K562 (cell line): ENCODE results near the gene SLC4A2. TPM values are rescaled to one million over a fixed set of nuclear protein-coding genes. Genes with fewer than 3 reads are reported as not detected.

Source experiments
- DNMT1 ChIP-seq: fragments of 450-650 bp; IDR thresholded peaks from 2 replicates; pipeline ENCODE4 v1.6.1; 2016; ENCODE audit warnings: antibody characterized with exemption, mild to moderate bottlenecking
- MAFG ChIP-seq: fragments of 450-650 bp; conservative IDR thresholded peaks from 2 replicates; pipeline ENCODE4 v1.6.1; 2016; ENCODE audit warnings: missing genetic modification characterization, missing compliant biosample characterization
- POLR2G ChIP-seq: fragments of 200-400 bp; formaldehyde crosslinking; IDR thresholded peaks from 2 replicates; pipeline ENCODE4 v1.6.1; 2017; ENCODE audit warnings: low read depth, mild to moderate bottlenecking, antibody characterized with exemption, low read length, moderate library complexity
- PPARD ChIP-seq: fragments of 250-450 bp; sonication (Bioruptor Pico); IDR thresholded peaks from 2 replicates; pipeline ENCODE4 v1.8.0; 2022; ENCODE audit warnings: inconsistent platforms, mild to moderate bottlenecking, moderate library complexity
- SPI1 ChIP-seq: IDR thresholded peaks from 2 replicates; pipeline ENCODE4 v1.6.1; 2011; ENCODE audit warnings: low read depth, low read length, control low read depth, borderline replicate concordance
- ZNF589 ChIP-seq: fragments of 200-800 bp; sonication (Bioruptor generic); IDR thresholded peaks from 2 replicates; pipeline ENCODE4 v1.6.1; 2016; ENCODE audit warnings: low read depth, missing genetic modification characterization, missing compliant biosample characterization
- polyA plus RNA-seq, 8 experiments: library from polyadenylated mRNA; depleted of rRNA in 4 of 8; stranded (reverse) in 5 of 8; unstranded in 3 of 8; fragments of >200 nt; fragmentation: Nextera tagmentation in 2 of 8; fragmentation: Illumina TruSeq in 1 of 8; extraction: Ambion mirVana in 2 of 8; extraction: Trizol in 1 of 8; gene quantifications; 2 replicates each; pipeline versions ENCODE4 v1.2.1 to v1.2.3, GENCODE V29; 2011 to 2014; ENCODE audit warnings: inconsistent platforms in 1 of 8, missing spikeins in 1 of 8
- total RNA-seq, 7 experiments: library from RNA; depleted of rRNA in 6 of 7; stranded (reverse); fragments of >200 nt in 6 of 7; fragmentation: Illumina TruSeq in 2 of 7; extraction: Trizol in 2 of 7; gene quantifications; 2 replicates each; pipeline versions ENCODE4 v1.2.1 to v1.2.3, GENCODE V29; 2011 to 2021; ENCODE audit warnings: low replicate concordance in 1 of 7
- TF ChIP-seq, protein P1 (sequence below): fragments of 250-450 bp; sonication (Bioruptor Pico); IDR thresholded peaks from 2 replicates; pipeline ENCODE4 v1.4.0; 2020; ENCODE audit warnings: mild to moderate bottlenecking
- TF ChIP-seq, protein P2 (sequence below): fragments of 250-450 bp; sonication (Bioruptor Pico); IDR thresholded peaks from 2 replicates; pipeline ENCODE4 v1.8.0; 2021; ENCODE audit warnings: mild to moderate bottlenecking, moderate library complexity
- TF ChIP-seq, protein P3 (sequence below): sonication (generic); formaldehyde crosslinking; IDR thresholded peaks from 2 replicates; pipeline ENCODE4 v1.8.1; 2023; ENCODE audit warnings: missing genetic modification reagents, mild to moderate bottlenecking, borderline replicate concordance
- TF ChIP-seq, protein P4 (sequence below), 2 experiments: fragments of 450-650 bp; conservative IDR thresholded peaks; 2 replicates each; pipeline ENCODE4 v1.6.1; 2017; ENCODE audit warnings: mild to moderate bottlenecking in 2 of 2, moderate library complexity in 2 of 2
- TF ChIP-seq, protein P5 (sequence below): fragments of 200-800 bp; sonication (Bioruptor generic); IDR thresholded peaks from 2 replicates; pipeline ENCODE4 v1.6.1; 2016; ENCODE audit warnings: missing genetic modification characterization, missing compliant biosample characterization

SLC4A2 gene
- total and polyA plus RNA-seq, 9 of the 15 experiments (the other 6 are each of a cell fraction or from before 2014, with no cell fraction given): 11.4 to 375 (median 130) TPM

DNA sequence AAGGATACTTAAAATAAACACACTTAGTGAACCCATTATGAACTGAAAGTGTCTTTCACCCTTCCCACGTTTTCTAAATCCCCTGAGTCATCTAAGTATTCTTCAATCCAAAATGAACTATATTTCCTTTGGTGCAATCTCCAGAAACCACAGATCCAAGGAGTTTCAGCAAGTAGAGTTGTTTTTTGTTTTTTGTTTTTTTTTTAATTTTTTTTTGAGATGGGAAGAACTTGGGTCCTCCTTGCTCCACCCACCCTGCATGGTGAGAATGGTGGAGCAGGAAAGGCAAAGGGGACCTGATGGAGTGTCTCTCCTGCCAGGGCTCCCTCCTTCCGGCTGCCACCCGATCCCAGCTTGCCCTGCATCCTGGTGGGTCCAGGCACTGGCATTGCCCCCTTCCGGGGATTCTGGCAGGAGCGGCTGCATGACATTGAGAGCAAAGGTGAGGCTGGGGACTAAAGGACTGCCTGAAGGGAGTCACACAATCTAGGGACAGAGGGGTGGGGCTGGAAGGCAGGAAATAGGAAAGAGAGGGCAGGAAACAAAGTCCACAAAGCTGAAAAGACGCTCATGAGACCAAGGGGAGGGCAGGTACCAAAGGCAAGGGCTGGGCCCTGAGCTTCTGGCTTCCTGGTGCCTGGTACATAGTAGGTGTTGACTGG is 47.2 kb upstream of the SLC4A2 start (continued):
- TF ChIP-seq, protein P1, sequence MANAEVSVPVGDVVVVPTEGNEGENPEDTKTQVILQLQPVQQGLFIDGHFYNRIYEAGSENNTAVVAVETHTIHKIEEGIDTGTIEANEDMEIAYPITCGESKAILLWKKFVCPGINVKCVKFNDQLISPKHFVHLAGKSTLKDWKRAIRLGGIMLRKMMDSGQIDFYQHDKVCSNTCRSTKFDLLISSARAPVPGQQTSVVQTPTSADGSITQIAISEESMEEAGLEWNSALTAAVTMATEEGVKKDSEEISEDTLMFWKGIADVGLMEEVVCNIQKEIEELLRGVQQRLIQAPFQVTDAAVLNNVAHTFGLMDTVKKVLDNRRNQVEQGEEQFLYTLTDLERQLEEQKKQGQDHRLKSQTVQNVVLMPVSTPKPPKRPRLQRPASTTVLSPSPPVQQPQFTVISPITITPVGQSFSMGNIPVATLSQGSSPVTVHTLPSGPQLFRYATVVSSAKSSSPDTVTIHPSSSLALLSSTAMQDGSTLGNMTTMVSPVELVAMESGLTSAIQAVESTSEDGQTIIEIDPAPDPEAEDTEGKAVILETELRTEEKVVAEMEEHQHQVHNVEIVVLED (CRISPR knock-in tag): no peak
- TF ChIP-seq, protein P2, sequence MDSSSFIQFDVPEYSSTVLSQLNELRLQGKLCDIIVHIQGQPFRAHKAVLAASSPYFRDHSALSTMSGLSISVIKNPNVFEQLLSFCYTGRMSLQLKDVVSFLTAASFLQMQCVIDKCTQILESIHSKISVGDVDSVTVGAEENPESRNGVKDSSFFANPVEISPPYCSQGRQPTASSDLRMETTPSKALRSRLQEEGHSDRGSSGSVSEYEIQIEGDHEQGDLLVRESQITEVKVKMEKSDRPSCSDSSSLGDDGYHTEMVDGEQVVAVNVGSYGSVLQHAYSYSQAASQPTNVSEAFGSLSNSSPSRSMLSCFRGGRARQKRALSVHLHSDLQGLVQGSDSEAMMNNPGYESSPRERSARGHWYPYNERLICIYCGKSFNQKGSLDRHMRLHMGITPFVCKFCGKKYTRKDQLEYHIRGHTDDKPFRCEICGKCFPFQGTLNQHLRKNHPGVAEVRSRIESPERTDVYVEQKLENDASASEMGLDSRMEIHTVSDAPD: no peak
- TF ChIP-seq POLR2G: no peak
- TF ChIP-seq MAFG: peak; percentile 53
- no peak for TF ChIP-seq PPARD (CRISPR knock-in tag)
- TF ChIP-seq SPI1: no peak
- TF ChIP-seq, protein P3, sequence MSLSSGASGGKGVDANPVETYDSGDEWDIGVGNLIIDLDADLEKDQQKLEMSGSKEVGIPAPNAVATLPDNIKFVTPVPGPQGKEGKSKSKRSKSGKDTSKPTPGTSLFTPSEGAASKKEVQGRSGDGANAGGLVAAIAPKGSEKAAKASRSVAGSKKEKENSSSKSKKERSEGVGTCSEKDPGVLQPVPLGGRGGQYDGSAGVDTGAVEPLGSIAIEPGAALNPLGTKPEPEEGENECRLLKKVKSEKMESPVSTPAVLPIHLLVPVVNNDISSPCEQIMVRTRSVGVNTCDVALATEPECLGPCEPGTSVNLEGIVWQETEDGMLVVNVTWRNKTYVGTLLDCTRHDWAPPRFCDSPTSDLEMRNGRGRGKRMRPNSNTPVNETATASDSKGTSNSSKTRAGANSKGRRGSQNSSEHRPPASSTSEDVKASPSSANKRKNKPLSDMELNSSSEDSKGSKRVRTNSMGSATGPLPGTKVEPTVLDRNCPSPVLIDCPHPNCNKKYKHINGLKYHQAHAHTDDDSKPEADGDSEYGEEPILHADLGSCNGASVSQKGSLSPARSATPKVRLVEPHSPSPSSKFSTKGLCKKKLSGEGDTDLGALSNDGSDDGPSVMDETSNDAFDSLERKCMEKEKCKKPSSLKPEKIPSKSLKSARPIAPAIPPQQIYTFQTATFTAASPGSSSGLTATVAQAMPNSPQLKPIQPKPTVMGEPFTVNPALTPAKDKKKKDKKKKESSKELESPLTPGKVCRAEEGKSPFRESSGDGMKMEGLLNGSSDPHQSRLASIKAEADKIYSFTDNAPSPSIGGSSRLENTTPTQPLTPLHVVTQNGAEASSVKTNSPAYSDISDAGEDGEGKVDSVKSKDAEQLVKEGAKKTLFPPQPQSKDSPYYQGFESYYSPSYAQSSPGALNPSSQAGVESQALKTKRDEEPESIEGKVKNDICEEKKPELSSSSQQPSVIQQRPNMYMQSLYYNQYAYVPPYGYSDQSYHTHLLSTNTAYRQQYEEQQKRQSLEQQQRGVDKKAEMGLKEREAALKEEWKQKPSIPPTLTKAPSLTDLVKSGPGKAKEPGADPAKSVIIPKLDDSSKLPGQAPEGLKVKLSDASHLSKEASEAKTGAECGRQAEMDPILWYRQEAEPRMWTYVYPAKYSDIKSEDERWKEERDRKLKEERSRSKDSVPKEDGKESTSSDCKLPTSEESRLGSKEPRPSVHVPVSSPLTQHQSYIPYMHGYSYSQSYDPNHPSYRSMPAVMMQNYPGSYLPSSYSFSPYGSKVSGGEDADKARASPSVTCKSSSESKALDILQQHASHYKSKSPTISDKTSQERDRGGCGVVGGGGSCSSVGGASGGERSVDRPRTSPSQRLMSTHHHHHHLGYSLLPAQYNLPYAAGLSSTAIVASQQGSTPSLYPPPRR (CRISPR knock-in tag): no peak
- TF ChIP-seq, protein P4, sequence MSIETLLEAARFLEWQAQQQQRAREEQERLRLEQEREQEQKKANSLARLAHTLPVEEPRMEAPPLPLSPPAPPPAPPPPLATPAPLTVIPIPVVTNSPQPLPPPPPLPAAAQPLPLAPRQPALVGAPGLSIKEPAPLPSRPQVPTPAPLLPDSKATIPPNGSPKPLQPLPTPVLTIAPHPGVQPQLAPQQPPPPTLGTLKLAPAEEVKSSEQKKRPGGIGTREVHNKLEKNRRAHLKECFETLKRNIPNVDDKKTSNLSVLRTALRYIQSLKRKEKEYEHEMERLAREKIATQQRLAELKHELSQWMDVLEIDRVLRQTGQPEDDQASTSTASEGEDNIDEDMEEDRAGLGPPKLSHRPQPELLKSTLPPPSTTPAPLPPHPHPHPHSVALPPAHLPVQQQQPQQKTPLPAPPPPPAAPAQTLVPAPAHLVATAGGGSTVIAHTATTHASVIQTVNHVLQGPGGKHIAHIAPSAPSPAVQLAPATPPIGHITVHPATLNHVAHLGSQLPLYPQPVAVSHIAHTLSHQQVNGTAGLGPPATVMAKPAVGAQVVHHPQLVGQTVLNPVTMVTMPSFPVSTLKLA (conservative IDR thresholded peaks at IDR 0.05): no peak; a peak in 2 of 4 replicates
- TF ChIP-seq, protein P5, sequence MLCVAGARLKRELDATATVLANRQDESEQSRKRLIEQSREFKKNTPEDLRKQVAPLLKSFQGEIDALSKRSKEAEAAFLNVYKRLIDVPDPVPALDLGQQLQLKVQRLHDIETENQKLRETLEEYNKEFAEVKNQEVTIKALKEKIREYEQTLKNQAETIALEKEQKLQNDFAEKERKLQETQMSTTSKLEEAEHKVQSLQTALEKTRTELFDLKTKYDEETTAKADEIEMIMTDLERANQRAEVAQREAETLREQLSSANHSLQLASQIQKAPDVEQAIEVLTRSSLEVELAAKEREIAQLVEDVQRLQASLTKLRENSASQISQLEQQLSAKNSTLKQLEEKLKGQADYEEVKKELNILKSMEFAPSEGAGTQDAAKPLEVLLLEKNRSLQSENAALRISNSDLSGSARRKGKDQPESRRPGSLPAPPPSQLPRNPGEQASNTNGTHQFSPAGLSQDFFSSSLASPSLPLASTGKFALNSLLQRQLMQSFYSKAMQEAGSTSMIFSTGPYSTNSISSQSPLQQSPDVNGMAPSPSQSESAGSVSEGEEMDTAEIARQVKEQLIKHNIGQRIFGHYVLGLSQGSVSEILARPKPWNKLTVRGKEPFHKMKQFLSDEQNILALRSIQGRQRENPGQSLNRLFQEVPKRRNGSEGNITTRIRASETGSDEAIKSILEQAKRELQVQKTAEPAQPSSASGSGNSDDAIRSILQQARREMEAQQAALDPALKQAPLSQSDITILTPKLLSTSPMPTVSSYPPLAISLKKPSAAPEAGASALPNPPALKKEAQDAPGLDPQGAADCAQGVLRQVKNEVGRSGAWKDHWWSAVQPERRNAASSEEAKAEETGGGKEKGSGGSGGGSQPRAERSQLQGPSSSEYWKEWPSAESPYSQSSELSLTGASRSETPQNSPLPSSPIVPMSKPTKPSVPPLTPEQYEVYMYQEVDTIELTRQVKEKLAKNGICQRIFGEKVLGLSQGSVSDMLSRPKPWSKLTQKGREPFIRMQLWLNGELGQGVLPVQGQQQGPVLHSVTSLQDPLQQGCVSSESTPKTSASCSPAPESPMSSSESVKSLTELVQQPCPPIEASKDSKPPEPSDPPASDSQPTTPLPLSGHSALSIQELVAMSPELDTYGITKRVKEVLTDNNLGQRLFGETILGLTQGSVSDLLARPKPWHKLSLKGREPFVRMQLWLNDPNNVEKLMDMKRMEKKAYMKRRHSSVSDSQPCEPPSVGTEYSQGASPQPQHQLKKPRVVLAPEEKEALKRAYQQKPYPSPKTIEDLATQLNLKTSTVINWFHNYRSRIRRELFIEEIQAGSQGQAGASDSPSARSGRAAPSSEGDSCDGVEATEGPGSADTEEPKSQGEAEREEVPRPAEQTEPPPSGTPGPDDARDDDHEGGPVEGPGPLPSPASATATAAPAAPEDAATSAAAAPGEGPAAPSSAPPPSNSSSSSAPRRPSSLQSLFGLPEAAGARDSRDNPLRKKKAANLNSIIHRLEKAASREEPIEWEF (CRISPR knock-in tag): no peak
- 0 out of 2 replicates have a peak, but pooled peaks have one; percentile 71 for TF ChIP-seq DNMT1
- no peak for TF ChIP-seq ZNF589
